ENCODE results near the gene VMO1.

Gene VMO1

DNA sequence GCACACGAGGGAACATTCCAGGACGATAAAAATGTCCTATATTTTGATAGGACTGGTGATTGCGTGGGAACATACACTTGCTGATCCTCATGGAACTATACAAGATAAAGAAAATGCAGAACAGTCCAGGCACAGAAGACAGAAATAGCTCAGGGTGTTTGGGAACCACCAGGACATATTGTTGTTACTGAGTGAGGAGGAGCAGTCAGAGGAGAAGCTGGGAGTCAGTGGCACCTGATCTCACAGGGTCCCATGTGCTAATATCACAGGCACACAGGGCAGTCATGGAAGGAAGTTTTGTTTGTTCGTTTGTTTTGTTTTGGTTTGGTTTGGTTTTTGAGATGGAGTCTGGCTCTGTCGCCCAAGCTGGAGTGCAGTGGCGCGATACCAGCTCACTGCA, 26.5 kb upstream of the VMO1 start:
- peaks cover 21% of the 10 kb centered on the region for H3K36me3 ChIP-seq (ENCODE audit: insufficient read depth, low read length)
- no peak overlapping the region for H3K27ac ChIP-seq (ENCODE audit: low read depth, low read length)
- H3K4me1 ChIP-seq (ENCODE audit: insufficient read depth, low read length): peaks cover 10% of the 10 kb centered on the region
- H3K27me3 ChIP-seq (ENCODE audit: control insufficient read depth in 1 of 2, insufficient read depth in 2 of 2, low read length in 2 of 2): no peaks in the 10 kb centered on the region
- H3K9ac ChIP-seq (ENCODE audit: low read length): no peak overlapping the region
- no peaks in the 10 kb centered on the region for H3K9me3 ChIP-seq (ENCODE audit: low read length)
- H3K4me3 ChIP-seq (ENCODE audit: low read depth in 1 of 2, low read length in 2 of 2): no peak overlapping the region

DNA sequence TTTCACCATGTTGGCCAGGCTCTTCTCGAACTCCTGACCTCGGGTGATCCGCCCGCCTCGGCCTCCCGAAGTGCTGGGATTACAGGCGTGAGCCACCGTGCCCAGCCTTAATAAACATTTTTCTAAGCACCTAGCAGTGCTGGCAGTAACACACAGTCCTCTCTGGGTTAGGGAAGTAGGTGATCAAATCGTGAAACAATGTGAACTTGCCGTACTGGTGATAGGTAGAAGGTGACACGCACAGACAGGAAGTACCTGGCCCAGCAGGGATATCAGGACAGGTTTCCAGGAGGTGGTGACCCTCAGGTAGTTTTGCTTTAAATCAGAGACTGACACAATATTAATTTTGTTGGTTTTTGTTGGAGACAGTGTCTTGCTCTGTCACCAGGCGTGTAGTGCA, 25.3 kb upstream of the VMO1 start:
- no peak overlapping the region for H3K9ac ChIP-seq (ENCODE audit: low read length)
- peaks cover 11% of the 10 kb centered on the region for H3K4me1 ChIP-seq (ENCODE audit: insufficient read depth, low read length)
- H3K9me3 ChIP-seq (ENCODE audit: low read length): no peaks in the 10 kb centered on the region
- H3K4me3 ChIP-seq (ENCODE audit: low read depth in 1 of 2, low read length in 2 of 2): no peak overlapping the region
- no peak overlapping the region for H3K27ac ChIP-seq (ENCODE audit: low read depth, low read length)
- no peaks in the 10 kb centered on the region for H3K27me3 ChIP-seq (ENCODE audit: control insufficient read depth in 1 of 2, insufficient read depth in 2 of 2, low read length in 2 of 2)
- peaks cover 15% of the 10 kb centered on the region for H3K36me3 ChIP-seq (ENCODE audit: insufficient read depth, low read length)

DNA sequence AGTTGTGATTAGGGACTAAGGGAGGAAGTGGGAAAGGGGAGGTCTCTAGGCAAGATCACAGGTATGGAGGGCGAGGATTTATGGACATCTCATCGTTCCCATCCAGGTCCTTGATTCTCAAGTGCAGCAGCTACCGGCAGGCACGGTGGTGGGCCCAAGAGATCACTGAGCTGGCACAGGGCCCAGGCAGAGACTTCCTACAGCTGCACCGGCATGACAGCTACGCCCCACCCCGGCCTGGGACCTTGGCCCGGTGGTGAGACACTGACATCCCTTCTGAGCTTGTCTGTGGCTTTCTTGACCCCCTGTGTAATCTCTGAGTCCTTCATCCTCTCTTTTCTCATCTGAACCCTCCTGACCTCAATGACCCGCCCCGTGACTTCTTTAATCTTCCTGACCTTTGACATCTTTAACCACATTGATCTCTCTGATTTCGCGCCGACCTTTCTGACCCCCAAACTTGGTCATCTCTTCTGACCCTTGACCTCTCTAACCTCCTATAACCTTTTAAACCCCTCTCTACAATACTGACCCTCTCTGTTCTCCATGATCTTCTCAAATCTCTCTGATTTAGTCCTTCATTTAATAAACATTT, 24.6 kb upstream of the VMO1 start:
- H3K36me3 ChIP-seq (ENCODE audit: insufficient read depth, low read length): peaks cover 9% of the 10 kb centered on the region
- no peak overlapping the region for H3K9ac ChIP-seq (ENCODE audit: low read length)
- peaks cover 11% of the 10 kb centered on the region for H3K4me1 ChIP-seq (ENCODE audit: insufficient read depth, low read length)
- H3K27me3 ChIP-seq (ENCODE audit: control insufficient read depth in 1 of 2, insufficient read depth in 2 of 2, low read length in 2 of 2): no peaks in the 10 kb centered on the region
- no peak overlapping the region for H3K4me3 ChIP-seq (ENCODE audit: low read depth in 1 of 2, low read length in 2 of 2)
- no peak overlapping the region for H3K27ac ChIP-seq (ENCODE audit: low read depth, low read length)
- no peaks in the 10 kb centered on the region for H3K9me3 ChIP-seq (ENCODE audit: low read length)

DNA sequence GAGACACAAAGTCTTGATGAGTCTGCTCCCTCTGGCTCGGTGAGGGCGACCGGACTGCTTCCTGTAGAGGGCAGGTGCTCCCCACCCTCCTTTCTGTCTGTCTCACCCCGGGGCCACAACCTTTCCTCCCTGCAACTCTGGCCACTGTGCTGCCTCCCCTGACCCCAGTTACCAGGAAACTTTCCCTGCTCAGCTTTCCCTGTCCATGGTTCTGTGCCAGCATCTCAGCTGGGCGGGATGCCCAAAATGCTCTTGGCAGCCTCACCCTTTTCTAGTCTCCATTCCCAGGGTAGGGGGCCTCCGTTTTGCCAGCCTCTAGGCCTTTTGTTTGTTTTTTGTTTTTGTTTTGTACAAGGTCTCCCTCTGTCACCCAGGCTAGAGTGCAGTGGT, 22.2 kb upstream of the VMO1 start:
- Histone ChIP-seq H3K27ac (ENCODE audit: low read depth, low read length) (peak overlapping the region; percentile 29), H3K36me3 (ENCODE audit: insufficient read depth, low read length) (peaks cover 4% of the 10 kb centered on the region), H3K4me3 (ENCODE audit: low read depth in 1 of 2, low read length in 2 of 2) (no peak overlapping the region), H3K27me3 (ENCODE audit: control insufficient read depth in 1 of 2, insufficient read depth in 2 of 2, low read length in 2 of 2) (no peaks in the 10 kb centered on the region), H3K9ac (ENCODE audit: low read length) (no peak overlapping the region), H3K9me3 (ENCODE audit: low read length) (no peaks in the 10 kb centered on the region), H3K4me1 (ENCODE audit: insufficient read depth, low read length) (peaks cover 11% of the 10 kb centered on the region)

DNA sequence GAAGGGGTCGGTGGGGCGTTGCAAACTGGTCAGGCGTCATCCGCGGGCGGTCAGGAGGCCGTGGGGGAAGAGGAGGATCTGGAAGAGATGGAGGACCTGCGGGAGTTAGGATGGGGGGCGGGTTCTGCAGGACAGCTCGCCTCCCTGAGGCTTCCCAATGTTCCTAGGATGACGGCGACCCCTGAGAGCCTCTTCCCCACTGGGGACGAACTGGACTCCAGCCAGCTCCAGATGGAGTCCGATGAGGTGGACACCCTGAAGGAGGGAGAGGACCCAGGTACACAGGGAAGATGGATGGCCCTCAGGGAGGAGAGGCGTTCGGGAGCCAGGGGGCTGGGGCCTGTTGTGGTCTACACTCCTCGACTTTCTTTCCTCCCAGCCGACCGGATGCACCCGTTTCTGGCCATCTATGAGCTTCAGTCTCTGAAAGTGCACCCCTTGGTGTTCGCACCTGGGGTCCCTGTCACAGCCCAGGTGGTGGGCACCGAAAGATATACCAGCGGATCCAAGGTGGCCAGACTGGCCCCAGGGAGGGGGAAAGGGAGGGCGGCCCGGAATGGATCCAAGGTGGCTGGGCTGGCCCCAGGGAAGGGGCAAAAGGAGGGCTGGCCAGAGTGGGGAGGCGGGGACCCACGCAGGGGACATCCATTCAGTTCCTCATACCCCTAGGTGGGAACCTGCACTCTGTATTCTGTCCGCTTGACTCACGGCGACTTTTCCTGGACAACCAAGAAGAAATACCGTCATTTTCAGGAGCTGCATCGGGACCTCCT, 21.6 kb upstream of the VMO1 start:
- Histone ChIP-seq H3K9ac (ENCODE audit: low read length) (no peak overlapping the region), H3K27ac (ENCODE audit: low read depth, low read length) (peak overlapping the region; percentile 29), H3K4me1 (ENCODE audit: insufficient read depth, low read length) (peaks cover 11% of the 10 kb centered on the region), H3K27me3 (ENCODE audit: control insufficient read depth in 1 of 2, insufficient read depth in 2 of 2, low read length in 2 of 2) (no peaks in the 10 kb centered on the region), H3K36me3 (ENCODE audit: insufficient read depth, low read length) (peaks cover 4% of the 10 kb centered on the region), H3K9me3 (ENCODE audit: low read length) (no peaks in the 10 kb centered on the region), H3K4me3 (ENCODE audit: low read depth in 1 of 2, low read length in 2 of 2) (peak overlapping the region; percentile 59 to 96)

DNA sequence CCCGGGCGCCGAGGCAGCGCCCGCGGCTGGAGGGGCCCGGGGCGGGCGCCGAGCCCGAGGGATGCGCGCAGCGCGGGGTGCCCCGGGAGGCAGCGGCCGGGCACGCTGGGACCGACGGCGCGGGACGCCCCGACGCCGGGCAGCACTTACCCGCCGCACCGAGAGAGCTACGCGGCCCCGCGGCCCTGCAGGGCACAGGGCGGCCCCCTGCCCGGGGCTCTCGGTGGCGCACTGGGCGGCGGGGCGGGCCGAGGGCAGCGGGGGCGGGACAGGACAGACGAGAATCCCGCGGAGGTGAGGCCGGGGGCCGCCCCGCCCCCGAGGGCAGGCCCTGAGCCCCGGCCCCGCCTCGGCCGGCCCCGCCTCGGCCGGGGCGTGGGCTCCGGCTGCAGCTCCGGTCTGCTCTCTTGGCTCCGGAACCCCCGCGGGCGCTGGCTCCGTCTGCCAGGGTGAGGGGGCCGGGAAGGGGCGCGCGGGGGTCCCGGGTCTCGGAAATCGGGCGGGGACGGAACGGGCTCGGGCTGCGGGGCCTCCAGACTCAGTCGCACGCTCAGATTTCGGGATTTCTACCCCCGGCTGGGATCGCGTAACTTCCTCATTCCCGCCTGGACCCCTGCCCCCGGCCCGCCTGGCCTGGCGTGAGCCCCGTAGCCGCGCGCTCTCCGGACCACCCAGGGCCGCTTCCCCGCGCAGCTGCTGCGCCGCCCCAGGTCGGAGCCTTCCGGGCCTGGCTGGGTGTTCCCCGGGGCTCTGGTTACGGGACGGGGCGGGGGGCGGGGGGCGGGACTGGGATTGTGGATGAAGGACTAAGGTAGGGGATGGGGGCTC, 20.8 kb upstream of the VMO1 start, which contains the start of gene PLD2:
PLD2 (plus strand) TSS at position 376 of the 828 bp plus-strand sequence. CDS start 621 bp downstream, outside the sequence.
- H3K27me3 ChIP-seq (ENCODE audit: control insufficient read depth in 1 of 2, insufficient read depth in 2 of 2, low read length in 2 of 2): no peaks in the 10 kb centered on the region
- H3K9ac ChIP-seq (ENCODE audit: low read length): peak within 1 kb of the TSS; percentile 61
- H3K27ac ChIP-seq (ENCODE audit: low read depth, low read length): peak within 1 kb of the TSS; percentile 63
- peaks cover 11% of the 10 kb centered on the region for H3K4me1 ChIP-seq (ENCODE audit: insufficient read depth, low read length)
- H3K9me3 ChIP-seq (ENCODE audit: low read length): no peaks in the 10 kb centered on the region
- peaks cover 4% of the 10 kb centered on the region for H3K36me3 ChIP-seq (ENCODE audit: insufficient read depth, low read length)
- peak within 1 kb of the TSS; percentile 61 to 96 for H3K4me3 ChIP-seq (ENCODE audit: low read depth in 1 of 2, low read length in 2 of 2)

DNA sequence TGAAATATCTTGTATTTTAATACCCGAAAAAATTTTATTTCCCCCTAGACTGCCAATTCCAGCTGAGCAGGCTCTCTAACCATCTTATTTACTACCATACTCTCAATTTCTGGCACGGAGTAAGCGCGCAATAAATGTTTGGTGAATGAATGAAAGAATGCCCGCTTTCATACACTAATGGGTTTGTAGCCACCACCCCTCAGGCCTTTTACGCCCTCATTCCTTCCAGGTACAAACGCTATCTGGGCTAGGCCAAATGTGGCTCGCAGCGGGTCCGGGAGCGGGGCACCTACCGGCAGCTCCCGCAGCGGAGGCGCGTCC, 20.3 kb upstream of the VMO1 start:
- Histone ChIP-seq H3K9ac (ENCODE audit: low read length) (peak overlapping the region; percentile 61), H3K4me1 (ENCODE audit: insufficient read depth, low read length) (peaks cover 11% of the 10 kb centered on the region), H3K4me3 (ENCODE audit: low read depth in 1 of 2, low read length in 2 of 2) (peak overlapping the region; percentile 54 to 61), H3K36me3 (ENCODE audit: insufficient read depth, low read length) (peaks cover 4% of the 10 kb centered on the region), H3K9me3 (ENCODE audit: low read length) (no peaks in the 10 kb centered on the region), H3K27me3 (ENCODE audit: control insufficient read depth in 1 of 2, insufficient read depth in 2 of 2, low read length in 2 of 2) (no peaks in the 10 kb centered on the region), H3K27ac (ENCODE audit: low read depth, low read length) (no peak overlapping the region)

DNA sequence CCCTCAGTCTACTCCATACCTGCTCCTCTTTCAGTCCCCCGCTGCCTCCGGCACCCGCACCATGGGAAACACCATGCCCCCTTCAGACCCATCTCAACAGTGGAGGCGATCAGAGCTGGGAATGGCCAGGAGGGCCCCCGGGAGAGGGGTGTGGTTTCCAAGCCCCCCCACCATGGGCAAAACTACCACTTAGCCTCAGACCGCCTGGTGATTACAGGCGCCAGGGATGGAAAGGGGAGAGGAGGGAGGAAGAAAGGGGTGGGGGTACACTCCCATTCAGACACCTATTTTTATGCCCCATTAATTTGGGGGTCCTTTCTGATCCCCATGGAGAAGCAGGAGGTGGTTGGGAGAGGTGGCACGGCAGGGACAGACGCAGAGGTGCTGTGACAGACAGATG, 16.1 kb upstream of the VMO1 start, which contains the start of gene C17orf114:
C17orf114 (minus strand) TSS at position 101 of the 400 bp plus-strand sequence.
- Histone ChIP-seq H3K9me3 (ENCODE audit: low read length) (no peaks in the 10 kb centered on the region), H3K4me3 (ENCODE audit: low read depth in 1 of 2, low read length in 2 of 2) (no peak within 1 kb of the TSS), H3K27me3 (ENCODE audit: control insufficient read depth in 1 of 2, insufficient read depth in 2 of 2, low read length in 2 of 2) (no peaks in the 10 kb centered on the region), H3K4me1 (ENCODE audit: insufficient read depth, low read length) (peaks cover 2% of the 10 kb centered on the region), H3K27ac (ENCODE audit: low read depth, low read length) (no peak within 1 kb of the TSS), H3K9ac (ENCODE audit: low read length) (no peak within 1 kb of the TSS), H3K36me3 (ENCODE audit: insufficient read depth, low read length) (peaks cover 14% of the 10 kb centered on the region)

DNA sequence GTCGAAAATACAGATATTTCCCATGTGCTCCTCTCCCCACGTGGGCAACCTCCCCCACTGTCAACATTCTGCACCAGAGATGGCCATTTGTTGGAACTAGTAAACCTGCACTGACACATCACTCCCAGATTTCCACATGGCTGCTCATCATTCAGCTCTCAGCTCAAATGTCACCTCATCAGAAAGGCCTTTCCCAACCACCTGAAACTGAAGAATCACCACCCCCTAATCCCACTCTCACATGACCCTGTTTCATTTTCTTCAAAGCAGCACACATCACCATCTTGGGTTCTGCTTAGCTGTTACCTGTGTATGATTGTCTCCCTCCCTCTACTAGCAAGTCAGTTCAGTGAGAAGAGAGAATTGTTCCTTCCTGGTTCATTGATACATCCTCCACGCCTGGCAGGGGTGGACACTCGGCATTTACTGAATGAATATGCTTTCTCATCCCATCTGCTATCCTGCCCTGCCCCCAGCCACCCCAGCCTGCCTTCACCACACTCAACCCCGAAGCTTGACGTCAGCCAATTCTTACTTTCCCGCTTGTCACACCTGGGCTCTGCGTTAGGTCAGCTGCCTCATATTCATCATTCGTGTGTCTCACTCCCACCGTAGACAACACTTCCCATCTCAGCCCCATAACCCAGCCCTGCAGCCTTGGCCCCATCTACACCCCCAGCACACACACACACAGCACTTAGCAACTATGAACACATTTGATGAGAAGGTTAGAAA, 14.5 kb upstream of the VMO1 start:
- Histone ChIP-seq H3K36me3 (ENCODE audit: insufficient read depth, low read length) (peaks cover 15% of the 10 kb centered on the region), H3K4me1 (ENCODE audit: insufficient read depth, low read length) (peaks cover 10% of the 10 kb centered on the region), H3K27ac (ENCODE audit: low read depth, low read length) (no peak overlapping the region), H3K9ac (ENCODE audit: low read length) (no peak overlapping the region), H3K4me3 (ENCODE audit: low read depth in 1 of 2, low read length in 2 of 2) (no peak overlapping the region), H3K27me3 (ENCODE audit: control insufficient read depth in 1 of 2, insufficient read depth in 2 of 2, low read length in 2 of 2) (no peaks in the 10 kb centered on the region), H3K9me3 (ENCODE audit: low read length) (no peaks in the 10 kb centered on the region)

DNA sequence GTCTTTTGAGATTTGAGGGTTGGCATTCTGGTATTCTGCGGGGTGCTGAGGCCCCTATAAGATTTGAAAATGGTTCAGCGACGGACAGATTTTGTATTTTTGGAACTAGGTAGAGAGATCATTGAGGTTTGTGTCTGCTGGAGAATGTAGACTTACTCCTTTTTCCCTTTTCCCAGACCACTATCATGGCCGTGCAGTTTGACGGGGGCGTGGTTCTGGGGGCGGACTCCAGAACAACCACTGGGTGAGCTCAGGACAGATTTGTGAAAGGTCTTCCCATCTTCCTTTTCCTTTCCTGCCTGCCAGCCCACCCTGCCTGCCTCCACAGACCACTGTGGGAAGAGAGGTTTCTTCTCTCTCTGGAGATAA, 10.4 kb upstream of the VMO1 start:
- H3K9me3 ChIP-seq (ENCODE audit: low read length): no peaks in the 10 kb centered on the region
- H3K4me1 ChIP-seq (ENCODE audit: insufficient read depth, low read length): peaks cover 10% of the 10 kb centered on the region
- no peaks in the 10 kb centered on the region for H3K27me3 ChIP-seq (ENCODE audit: control insufficient read depth in 1 of 2, insufficient read depth in 2 of 2, low read length in 2 of 2)
- H3K36me3 ChIP-seq (ENCODE audit: insufficient read depth, low read length): peaks cover 15% of the 10 kb centered on the region
- peak overlapping the region; percentile 66 to 100 for H3K4me3 ChIP-seq (ENCODE audit: low read depth in 1 of 2, low read length in 2 of 2)
- H3K9ac ChIP-seq (ENCODE audit: low read length): peak overlapping the region; percentile 98
- H3K27ac ChIP-seq (ENCODE audit: low read depth, low read length): peak overlapping the region; percentile 40

DNA sequence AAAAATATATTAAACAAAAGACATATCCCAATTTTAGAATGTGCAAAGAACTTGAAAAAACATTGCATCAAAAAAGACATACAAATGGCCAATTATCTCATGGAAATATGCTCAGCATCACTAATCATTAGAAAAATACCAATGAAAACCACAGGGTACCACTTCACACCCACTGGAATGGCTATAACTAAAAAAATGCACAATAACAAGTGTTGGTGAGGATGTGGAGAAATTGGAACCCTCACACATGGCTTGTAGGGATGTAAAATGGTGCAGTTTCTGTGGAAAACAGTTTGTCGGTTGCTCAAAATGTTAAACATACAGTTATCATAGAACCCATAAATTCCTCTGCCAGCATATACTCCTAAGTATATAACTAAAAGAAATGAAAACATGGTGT, 9.0 kb upstream of the VMO1 start:
- H3K4me1 ChIP-seq (ENCODE audit: insufficient read depth, low read length): peaks cover 14% of the 10 kb centered on the region
- H3K27ac ChIP-seq (ENCODE audit: low read depth, low read length): no peak overlapping the region
- H3K36me3 ChIP-seq (ENCODE audit: insufficient read depth, low read length): peaks cover 15% of the 10 kb centered on the region
- H3K9me3 ChIP-seq (ENCODE audit: low read length): no peaks in the 10 kb centered on the region
- peak overlapping the region in 1 of 2 donors; percentile 100 for H3K4me3 ChIP-seq (ENCODE audit: low read depth in 1 of 2, low read length in 2 of 2)
- H3K27me3 ChIP-seq (ENCODE audit: control insufficient read depth in 1 of 2, insufficient read depth in 2 of 2, low read length in 2 of 2): no peaks in the 10 kb centered on the region
- no peak overlapping the region for H3K9ac ChIP-seq (ENCODE audit: low read length)

Data from muscle layer of colon (tissue), 2 donors.